ENCODE measurements around the gene CKMT2. TPM values are rescaled to one million over a fixed set of nuclear protein-coding genes. Genes with fewer than 3 reads are reported as not detected.

Gene CKMT2
- total RNA-seq (6.9 TPM), polyA plus RNA-seq (8.4 TPM)

DNA sequence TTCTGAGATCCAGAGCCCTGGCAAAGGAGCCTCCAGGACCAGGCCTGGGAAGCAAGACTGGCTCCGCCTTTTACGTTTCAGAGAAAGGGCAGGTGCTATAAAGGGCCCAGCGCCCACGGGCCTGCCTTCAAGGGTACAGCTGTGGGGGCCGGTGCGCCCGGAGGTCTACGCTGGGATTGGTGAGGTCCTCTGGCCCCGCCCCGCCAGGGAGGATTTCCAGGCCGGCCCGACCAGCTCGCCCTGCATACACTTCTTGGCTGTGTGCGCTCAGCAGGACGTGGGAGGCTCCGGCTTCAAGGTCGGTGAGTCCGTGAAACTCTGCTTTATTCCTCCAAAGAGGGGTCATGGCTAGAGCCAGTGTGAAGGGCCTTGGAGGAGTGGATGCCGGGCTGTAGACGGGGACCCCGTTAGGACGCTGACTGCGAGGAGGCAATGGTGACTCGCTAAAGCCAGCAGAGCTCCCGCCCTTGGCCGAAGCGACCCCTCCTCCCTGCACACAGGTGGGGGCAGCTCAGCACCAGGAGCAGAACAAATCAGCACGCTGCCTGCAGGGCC lies at the start of gene CKMT2:
CKMT2 (plus strand) TSS at position 243 of the 555 bp plus-strand sequence. CDS start 17,811 bp downstream, outside the sequence.
- H3K4me1 ChIP-seq (ENCODE audit: insufficient read depth): peaks cover 3% of the 10 kb centered on the region
- WGBS: 9% methylated on average over 28 of the region's 28 CpGs
- H3K27ac ChIP-seq (ENCODE audit: low read depth): no peak within 1 kb of the TSS
- no peaks in the 10 kb centered on the region for H3K36me3 ChIP-seq (ENCODE audit: insufficient read depth)
- DNase-seq (ENCODE audit: extremely low spot score): no peak
- H3K4me3 ChIP-seq (ENCODE audit: low read depth, low read length): peak within 1 kb of the TSS; percentile 31

DNA sequence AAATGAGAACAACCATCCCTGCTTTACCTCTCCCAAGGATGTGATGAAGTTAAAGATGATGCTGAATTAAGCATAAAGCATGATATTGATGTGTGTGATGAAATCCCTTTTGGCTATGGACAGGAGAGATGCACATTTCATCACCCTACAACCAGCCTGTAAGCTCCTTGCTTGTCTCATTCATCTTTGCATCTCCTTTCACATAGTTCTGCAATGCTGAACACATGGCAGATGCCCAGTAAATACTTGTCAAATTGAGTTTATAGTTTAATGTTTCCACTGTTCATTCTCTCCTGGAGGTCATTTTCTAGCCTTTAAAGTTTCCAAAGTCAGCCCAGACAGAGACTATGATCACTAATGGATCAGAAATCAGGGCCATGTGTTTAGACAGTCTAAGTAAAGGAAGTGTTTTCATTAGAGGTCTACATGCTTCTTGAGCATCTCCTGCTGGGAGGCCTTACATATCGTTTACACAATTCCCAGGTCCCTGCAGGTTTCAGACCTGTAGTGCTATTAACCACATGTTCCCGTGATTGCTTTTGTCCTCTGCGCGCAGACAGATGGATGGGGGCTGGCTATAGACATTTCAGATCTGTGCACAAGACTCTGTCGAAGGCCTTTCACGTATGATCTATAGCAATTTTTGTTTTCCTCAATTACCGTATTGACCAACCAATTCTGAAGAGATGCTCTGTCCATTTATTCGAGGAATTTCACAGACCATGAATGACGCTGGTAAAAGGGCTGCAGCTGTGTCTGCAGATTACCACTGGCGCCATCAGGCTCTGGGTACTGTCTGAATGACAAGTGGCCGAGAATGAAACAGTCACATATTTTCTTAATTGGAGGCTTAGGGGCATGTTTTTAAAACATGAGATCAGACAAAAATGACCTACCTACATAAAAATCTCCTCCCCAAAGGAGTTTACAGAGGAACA lies 49.0 kb upstream of the CKMT2 start:
- H3K4me1 ChIP-seq (ENCODE audit: insufficient read depth): no peaks in the 10 kb centered on the region
- H3K27ac ChIP-seq (ENCODE audit: low read depth): no peak overlapping the region
- H3K36me3 ChIP-seq (ENCODE audit: insufficient read depth): no peaks in the 10 kb centered on the region
- DNase-seq (ENCODE audit: extremely low spot score): no peak
- no peak overlapping the region for H3K4me3 ChIP-seq (ENCODE audit: low read depth, low read length)
- 62% methylated on average over 11 of the region's 11 CpGs for WGBS

DNA sequence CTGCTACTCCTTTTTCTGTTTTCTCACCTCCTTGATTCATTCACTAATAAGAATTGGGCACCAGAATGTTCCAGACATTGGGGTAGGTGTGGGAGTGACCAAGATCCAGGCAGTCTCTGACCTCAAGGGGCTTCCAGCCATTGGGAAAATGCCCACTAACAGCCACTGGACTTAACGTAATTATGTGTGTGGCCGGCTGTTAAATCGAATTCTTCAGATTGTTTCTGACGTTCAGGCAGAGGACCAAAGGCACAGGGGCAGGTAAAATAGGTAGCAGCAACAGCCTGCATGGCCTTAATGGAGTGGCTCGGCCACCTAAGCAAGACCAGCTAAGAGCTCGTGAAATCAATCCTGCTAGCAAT lies 48.4 kb upstream of the CKMT2 start:
- WGBS: 71% methylated on average over 6 of the region's 6 CpGs
- no peak for DNase-seq (ENCODE audit: extremely low spot score)
- no peak overlapping the region for H3K27ac ChIP-seq (ENCODE audit: low read depth)

DNA sequence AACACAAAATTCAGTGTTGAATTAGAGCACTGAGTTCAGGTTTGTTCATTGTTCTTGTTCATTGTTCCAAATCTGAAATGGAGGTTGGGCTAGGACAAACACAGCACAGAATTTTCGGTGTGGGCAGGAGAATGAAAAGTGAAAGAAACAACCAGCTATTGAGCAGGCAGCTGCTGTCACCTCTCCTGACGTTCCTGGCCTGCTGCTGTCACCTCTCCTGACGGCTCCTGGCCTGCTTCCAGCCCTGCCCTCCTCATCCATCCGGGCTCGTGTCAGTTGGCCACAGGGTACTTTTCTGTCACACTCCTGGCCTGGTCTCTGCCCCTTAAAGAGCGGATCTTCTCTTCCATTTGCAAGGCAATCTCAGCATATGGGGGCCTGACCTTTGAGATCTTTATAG lies 45.2 kb upstream of the CKMT2 start:
- DNase-seq (ENCODE audit: extremely low spot score): no peak
- no peaks in the 10 kb centered on the region for H3K36me3 ChIP-seq (ENCODE audit: insufficient read depth)
- no peak overlapping the region for H3K27ac ChIP-seq (ENCODE audit: low read depth)
- no peak overlapping the region for H3K4me3 ChIP-seq (ENCODE audit: low read depth, low read length)
- 39% methylated on average over 6 of the region's 6 CpGs for WGBS
- H3K4me1 ChIP-seq (ENCODE audit: insufficient read depth): peaks cover 1% of the 10 kb centered on the region

More for the DNA sequence above, 48.4 kb upstream of the CKMT2 start:
- Histone ChIP-seq H3K4me1 (ENCODE audit: insufficient read depth) (no peaks in the 10 kb centered on the region), H3K4me3 (ENCODE audit: low read depth, low read length) (no peak overlapping the region), H3K36me3 (ENCODE audit: insufficient read depth) (no peaks in the 10 kb centered on the region)

DNA sequence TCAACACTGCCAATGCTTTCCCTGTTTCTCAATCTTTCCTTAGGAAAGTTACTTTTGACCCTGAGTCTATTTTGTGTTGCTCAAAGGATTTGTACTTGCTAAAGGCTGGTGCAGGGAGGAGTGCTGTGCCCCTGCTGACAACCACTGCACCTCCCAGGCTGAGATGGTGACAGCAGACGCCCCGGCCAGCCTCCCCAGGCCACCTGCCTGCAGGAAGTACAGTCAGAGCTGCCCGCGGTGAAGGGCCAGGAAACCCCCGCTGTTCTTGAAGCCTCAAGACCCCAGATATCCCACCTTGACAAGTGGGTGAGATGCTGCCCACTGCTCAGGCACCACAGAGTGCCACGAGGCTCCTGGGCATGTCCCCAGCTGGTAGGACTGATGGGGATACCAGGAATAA lies 44.2 kb upstream of the CKMT2 start:
- Histone ChIP-seq H3K4me1 (ENCODE audit: insufficient read depth) (peaks cover 1% of the 10 kb centered on the region), H3K36me3 (ENCODE audit: insufficient read depth) (peaks cover 2% of the 10 kb centered on the region), H3K4me3 (ENCODE audit: low read depth, low read length) (no peak overlapping the region), H3K27ac (ENCODE audit: low read depth) (no peak overlapping the region)
- DNase-seq (ENCODE audit: extremely low spot score): no peak
- WGBS: 76% methylated on average over 6 of the region's 6 CpGs

DNA sequence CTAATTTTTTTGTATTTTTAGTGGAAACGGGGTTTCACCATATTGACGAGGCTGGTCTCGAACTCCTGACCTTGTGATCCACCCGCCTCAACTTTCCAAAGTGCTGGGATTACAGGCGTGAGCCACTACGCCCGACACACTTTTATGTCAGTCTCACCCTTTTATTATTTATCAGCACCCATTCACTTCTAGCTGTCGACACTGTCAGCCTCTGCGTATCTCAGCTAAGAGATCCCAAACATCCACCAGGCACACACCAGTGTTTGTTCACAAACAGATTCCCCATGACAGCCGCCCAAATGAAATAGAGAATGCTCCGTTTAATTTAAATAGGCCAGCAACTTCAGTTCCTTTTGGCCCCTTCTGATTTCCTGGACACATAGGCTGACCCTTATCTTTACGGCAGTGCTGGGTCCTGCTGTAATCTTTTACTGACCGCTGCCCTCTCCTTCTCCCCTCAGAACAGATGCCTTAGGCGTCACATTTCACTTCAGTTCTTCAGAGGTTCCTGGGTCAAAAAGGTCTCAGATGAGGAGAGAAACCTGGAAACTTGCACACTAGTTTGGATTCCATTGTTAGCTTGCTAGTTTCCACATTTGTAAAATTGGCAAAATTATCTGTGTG lies 43.1 kb upstream of the CKMT2 start:
- DNase-seq (ENCODE audit: extremely low spot score): no peak
- Histone ChIP-seq H3K36me3 (ENCODE audit: insufficient read depth) (peaks cover 2% of the 10 kb centered on the region), H3K4me3 (ENCODE audit: low read depth, low read length) (no peak overlapping the region), H3K27ac (ENCODE audit: low read depth) (no peak overlapping the region), H3K4me1 (ENCODE audit: insufficient read depth) (peaks cover 1% of the 10 kb centered on the region)
- WGBS: 52% methylated on average over 14 of the region's 14 CpGs

DNA sequence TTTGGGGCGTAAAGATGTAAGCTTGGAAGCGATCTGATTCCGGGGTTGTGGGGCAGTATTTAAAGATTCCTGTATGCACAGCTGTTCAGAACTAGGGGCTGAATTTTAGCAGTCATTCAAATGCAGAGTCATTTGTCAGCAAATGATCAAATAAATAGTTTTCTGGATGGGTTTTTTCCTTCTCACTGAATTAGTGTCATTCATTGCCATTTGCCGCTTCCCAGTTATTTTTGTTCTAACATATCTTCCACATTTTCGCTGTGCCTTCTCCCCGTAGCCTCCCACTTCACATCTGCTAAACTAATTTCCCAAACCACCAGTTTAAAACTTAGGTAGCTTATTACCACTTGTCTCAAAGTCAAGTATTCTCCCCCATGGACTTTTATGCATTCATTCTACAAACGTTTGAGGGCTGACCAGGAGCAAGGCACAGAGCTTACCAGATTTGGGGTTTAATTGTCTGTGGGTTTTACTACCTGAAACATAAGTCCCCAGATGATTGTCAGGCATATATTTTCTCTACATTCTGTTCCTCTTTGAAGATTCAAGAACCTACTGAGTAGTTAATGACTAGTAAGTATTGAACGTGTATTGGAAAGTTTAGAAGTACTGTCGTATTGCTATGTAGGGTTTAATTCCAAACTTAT lies 41.3 kb upstream of the CKMT2 start:
- Histone ChIP-seq H3K36me3 (ENCODE audit: insufficient read depth) (peaks cover 2% of the 10 kb centered on the region), H3K4me3 (ENCODE audit: low read depth, low read length) (no peak overlapping the region), H3K4me1 (ENCODE audit: insufficient read depth) (peaks cover 1% of the 10 kb centered on the region), H3K27ac (ENCODE audit: low read depth) (no peak overlapping the region)
- 86% methylated on average over 9 of the region's 9 CpGs for WGBS
- DNase-seq (ENCODE audit: extremely low spot score): no peak

DNA sequence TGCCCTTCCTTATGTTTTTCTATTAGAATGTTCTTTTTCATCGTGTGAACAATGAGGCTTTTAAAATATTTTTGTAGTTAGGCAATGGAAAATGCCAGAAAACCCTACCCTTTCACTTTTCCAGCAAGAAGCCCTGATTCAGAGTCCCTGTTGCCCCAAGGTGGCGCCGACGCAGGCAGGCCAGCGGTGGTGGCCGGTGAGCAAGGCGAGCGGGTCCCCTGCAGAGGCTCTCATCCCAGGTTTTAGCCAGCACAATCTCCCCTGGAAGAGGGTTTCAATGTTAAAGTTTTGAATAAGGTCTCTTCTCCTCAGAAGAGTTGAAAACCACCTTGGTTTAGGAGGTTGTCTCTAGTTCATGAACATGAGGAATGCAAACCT lies 40.8 kb upstream of the CKMT2 start:
- WGBS: 72% methylated on average over 8 of the region's 8 CpGs
- DNase-seq (ENCODE audit: extremely low spot score): no peak
- H3K27ac ChIP-seq (ENCODE audit: low read depth): no peak overlapping the region
- H3K4me1 ChIP-seq (ENCODE audit: insufficient read depth): peaks cover 1% of the 10 kb centered on the region
- peaks cover 2% of the 10 kb centered on the region for H3K36me3 ChIP-seq (ENCODE audit: insufficient read depth)
- H3K4me3 ChIP-seq (ENCODE audit: low read depth, low read length): no peak overlapping the region

DNA sequence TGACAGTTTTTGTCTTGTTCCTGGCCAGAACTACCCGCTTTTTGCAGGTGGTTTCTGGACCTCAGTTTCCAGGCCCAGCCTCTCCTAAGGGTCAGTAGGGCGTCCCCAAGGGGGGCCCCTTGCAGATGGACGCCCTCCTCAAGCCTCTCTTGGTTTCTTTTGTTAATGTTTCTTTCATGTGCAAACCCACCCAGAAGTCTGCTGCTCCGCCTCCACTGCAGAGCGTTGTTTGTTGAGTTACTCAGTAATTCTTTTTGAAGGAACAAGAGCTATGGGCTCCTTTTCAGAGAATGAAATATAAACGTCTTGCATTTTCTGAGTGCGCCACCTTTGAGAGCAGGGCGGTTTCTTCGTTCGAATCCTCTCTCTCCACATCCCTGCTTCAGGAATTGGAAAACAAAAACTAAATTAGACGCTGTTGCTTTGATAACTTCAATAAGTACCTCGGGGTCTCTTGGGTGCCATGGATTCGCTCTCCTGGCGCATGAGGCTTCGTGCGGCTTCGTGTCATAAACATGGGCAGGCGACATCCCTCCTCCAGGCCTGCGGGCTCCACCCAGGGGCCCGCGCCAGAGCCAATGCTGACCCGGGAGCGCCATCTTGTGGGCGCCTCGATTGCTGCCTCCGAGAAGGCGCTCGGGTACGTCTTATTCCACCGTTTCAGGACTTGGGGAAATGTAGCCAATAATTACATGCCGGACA lies 38.3 kb upstream of the CKMT2 start:
- peak; percentile 32 for DNase-seq (ENCODE audit: extremely low spot score)
- no peak overlapping the region for H3K4me3 ChIP-seq (ENCODE audit: low read depth, low read length)
- H3K4me1 ChIP-seq (ENCODE audit: insufficient read depth): peaks cover 1% of the 10 kb centered on the region
- H3K36me3 ChIP-seq (ENCODE audit: insufficient read depth): peaks cover 2% of the 10 kb centered on the region
- 23% methylated on average over 31 of the region's 31 CpGs for WGBS
- no peak overlapping the region for H3K27ac ChIP-seq (ENCODE audit: low read depth)

DNA sequence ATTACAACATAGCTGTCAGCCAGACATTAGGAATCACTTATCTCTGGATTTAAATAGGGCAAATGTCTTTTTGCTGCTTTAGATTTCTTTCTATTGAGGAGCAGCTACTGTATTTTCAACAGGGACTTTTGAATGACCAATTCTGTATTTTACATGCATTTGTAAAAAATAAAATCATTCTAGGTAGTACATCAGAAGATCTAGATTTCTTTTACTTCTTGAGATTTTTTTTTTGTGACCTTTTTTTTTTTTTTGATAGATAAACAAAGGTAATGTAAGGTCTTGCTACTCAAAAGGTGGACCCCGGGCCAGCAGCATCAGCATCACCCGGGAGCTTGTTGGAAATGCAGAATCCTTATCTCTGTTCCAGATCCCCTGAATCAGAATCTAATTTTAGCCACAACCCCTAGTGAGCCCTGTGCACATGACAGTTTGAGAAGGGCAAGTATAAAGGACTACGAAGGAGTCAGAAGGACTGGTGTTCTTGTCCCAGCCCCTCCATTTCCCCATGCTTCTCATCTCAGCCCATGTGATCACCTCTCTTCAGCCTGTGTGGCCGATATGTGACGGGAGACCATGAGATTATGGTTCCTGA lies 37.7 kb upstream of the CKMT2 start:
- WGBS: 44% methylated on average over 5 of the region's 5 CpGs
- no peak overlapping the region for H3K4me3 ChIP-seq (ENCODE audit: low read depth, low read length)

DNA sequence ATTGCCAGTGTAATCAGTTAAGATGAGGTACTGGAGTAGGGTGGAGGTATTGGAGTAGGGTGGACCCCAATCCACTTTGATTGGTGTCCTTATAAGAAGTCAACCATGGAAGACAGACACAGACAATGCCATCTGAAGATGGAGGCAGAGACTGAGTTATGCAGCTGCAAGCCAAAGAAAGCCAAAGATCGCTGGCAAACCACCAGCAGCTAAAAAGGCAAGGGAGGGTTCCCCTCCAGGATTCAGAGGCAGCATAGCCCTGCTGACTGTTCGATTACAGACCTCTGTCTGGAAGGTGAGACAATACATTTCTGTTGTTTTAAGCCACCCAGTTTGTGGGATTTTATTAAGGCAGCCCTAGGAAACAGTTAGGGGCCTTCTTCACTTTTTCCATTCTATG lies 30.5 kb upstream of the CKMT2 start:
- no peaks in the 10 kb centered on the region for H3K36me3 ChIP-seq (ENCODE audit: insufficient read depth)
- DNase-seq (ENCODE audit: extremely low spot score): no peak
- no peaks in the 10 kb centered on the region for H3K4me1 ChIP-seq (ENCODE audit: insufficient read depth)
- 41% methylated on average over 2 of the region's 2 CpGs for WGBS
- H3K27ac ChIP-seq (ENCODE audit: low read depth): no peak overlapping the region
- no peak overlapping the region for H3K4me3 ChIP-seq (ENCODE audit: low read depth, low read length)

More for the DNA sequence above, 37.7 kb upstream of the CKMT2 start:
- DNase-seq (ENCODE audit: extremely low spot score): no peak
- H3K4me1 ChIP-seq (ENCODE audit: insufficient read depth): peaks cover 1% of the 10 kb centered on the region
- H3K27ac ChIP-seq (ENCODE audit: low read depth): no peak overlapping the region
- peaks cover 2% of the 10 kb centered on the region for H3K36me3 ChIP-seq (ENCODE audit: insufficient read depth)

DNA sequence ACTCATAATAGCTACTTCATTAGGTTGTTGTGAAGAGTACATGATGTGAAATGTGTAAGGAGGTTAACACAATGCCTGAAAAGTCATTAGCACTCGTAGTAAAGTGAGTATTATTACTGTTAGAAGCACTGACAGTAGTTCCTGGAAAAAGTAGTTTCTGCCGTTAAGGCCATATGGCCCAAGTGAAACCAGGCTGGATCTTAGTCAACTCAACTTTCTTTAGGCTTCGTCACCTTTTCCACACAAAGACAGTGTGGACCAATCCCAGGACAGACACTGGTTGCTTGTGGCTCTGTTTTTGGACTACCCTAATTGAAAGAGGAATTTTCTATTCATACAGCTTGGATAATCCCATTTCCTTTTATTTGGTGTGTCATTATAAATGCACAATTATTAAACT lies 29.4 kb upstream of the CKMT2 start:
- no peak overlapping the region for H3K27ac ChIP-seq (ENCODE audit: low read depth)
- no peak overlapping the region for H3K4me3 ChIP-seq (ENCODE audit: low read depth, low read length)
- no peaks in the 10 kb centered on the region for H3K4me1 ChIP-seq (ENCODE audit: insufficient read depth)
- H3K36me3 ChIP-seq (ENCODE audit: insufficient read depth): no peaks in the 10 kb centered on the region
- WGBS: 92% methylated on average over 3 of the region's 3 CpGs
- DNase-seq (ENCODE audit: extremely low spot score): no peak

DNA sequence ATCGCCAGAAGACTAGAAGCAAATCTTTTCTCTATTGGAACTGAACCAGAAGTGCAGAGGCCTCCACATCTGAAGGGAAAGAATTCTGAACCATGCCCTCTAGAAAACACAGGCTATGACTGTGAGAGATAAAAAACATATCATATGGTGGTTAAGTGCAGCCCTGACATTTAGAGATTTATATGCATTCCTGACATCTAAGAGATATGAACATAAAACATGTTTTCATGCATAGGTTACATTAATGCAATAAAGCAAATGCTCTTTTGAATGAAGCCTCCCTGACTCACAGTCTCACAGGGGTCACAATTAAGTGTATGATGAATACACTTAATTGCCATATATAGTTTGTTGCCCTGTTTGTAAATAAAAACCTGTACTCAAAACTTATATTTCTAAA lies 28.9 kb upstream of the CKMT2 start:
- Histone ChIP-seq H3K27ac (ENCODE audit: low read depth) (no peak overlapping the region), H3K36me3 (ENCODE audit: insufficient read depth) (no peaks in the 10 kb centered on the region), H3K4me3 (ENCODE audit: low read depth, low read length) (no peak overlapping the region), H3K4me1 (ENCODE audit: insufficient read depth) (no peaks in the 10 kb centered on the region)
- WGBS: 88% methylated on average over 1 of the region's 1 CpG
- DNase-seq (ENCODE audit: extremely low spot score): no peak

Measured in urinary bladder (tissue), 4 donors.